Measurements from ENCODE around the gene RANBP10. TPM values are rescaled to one million over a fixed set of nuclear protein-coding genes. Genes with fewer than 3 reads are reported as not detected.

Gene RANBP10
- total and polyA plus RNA-seq, 2 of the 13 experiments (the other 11 are each of a cell fraction or from before 2014, with no cell fraction given): 9.2 to 22.7 TPM

GRCh38 chr16:67805718-67806427 lies 487 bp downstream of the RANBP10 start (continued):
- no peak for TF ChIP-seq ZBTB43 (CRISPR knock-in tag; conservative IDR thresholded peaks at IDR 0.05)
- no peak for TF ChIP-seq RERE (CRISPR knock-in tag; IDR thresholded peaks at IDR 0.05; ENCODE audit: low read depth)
- TF ChIP-seq ZNF512B (CRISPR knock-in tag; IDR thresholded peaks at IDR 0.05; ENCODE audit: borderline replicate concordance): no peak
- no peak for TF ChIP-seq ZNF180 (CRISPR knock-in tag; IDR thresholded peaks at IDR 0.05; ENCODE audit: borderline replicate concordance, low read depth)
- TF ChIP-seq SOX13 (IDR thresholded peaks at IDR 0.05): no peak
- TF ChIP-seq SOX13 (CRISPR knock-in tag; conservative IDR thresholded peaks at IDR 0.05 in 1 of 2, IDR thresholded peaks at IDR 0.05 in 1 of 2): no peak
- TF ChIP-seq REPIN1 (CRISPR knock-in tag; IDR thresholded peaks at IDR 0.05; ENCODE audit: borderline replicate concordance, low read depth): no peak
- no peak for TF ChIP-seq ATF2 (CRISPR knock-in tag; IDR thresholded peaks at IDR 0.05)
- no peak for TF ChIP-seq TERF1 (CRISPR knock-in tag; IDR thresholded peaks at IDR 0.05)
- no peak for TF ChIP-seq PLRG1 (conservative IDR thresholded peaks at IDR 0.05)
- TF ChIP-seq, protein P1, sequence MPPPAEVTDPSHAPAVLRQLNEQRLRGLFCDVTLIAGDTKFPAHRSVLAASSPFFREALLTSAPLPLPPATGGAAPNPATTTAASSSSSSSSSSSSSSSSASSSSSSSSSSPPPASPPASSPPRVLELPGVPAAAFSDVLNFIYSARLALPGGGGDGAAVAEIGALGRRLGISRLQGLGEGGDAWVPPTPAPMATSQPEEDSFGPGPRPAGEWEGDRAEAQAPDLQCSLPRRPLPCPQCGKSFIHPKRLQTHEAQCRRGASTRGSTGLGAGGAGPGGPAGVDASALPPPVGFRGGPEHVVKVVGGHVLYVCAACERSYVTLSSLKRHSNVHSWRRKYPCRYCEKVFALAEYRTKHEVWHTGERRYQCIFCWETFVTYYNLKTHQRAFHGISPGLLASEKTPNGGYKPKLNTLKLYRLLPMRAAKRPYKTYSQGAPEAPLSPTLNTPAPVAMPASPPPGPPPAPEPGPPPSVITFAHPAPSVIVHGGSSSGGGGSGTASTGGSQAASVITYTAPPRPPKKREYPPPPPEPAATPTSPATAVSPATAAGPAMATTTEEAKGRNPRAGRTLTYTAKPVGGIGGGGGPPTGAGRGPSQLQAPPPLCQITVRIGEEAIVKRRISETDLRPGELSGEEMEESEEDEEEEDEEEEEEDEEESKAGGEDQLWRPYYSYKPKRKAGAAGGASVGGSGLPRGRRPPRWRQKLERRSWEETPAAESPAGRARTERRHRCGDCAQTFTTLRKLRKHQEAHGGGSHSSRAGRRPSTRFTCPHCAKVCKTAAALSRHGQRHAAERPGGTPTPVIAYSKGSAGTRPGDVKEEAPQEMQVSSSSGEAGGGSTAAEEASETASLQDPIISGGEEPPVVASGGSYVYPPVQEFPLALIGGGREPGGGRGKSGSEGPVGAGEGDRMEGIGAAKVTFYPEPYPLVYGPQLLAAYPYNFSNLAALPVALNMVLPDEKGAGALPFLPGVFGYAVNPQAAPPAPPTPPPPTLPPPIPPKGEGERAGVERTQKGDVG (CRISPR knock-in tag; IDR thresholded peaks at IDR 0.05; ENCODE audit: borderline replicate concordance): no peak

All from HepG2 (cell line).